Activated CD4-positive, CD25-positive, alpha-beta regulatory T cell treated with anti-CD3 and anti-CD28 coated beads, Interleukin-2, amount 50 U/mL, for 16 hours (primary cell): ENCODE data around the gene MINDY2.
"Not testable (repeated sequence)": the region's sequence is repeated elsewhere in the genome, so short reads cannot be mapped to it uniquely, and the experiment has no call there.

ENCODE experiments used
- DNase-seq: peaks from one replicate; pipeline ENCODE4 v3.0.0-alpha.2; 2020; ENCODE audit warnings: low read depth, low spot score

Gene MINDY2

GRCh38 chr15:58805095-58805494, 34.0 kb downstream of the MINDY2 start:
- DNase-seq, result no peak

- DNase-seq, result not testable (repeated sequence)
These were observed 52.2 kb downstream of the MINDY2 start for GRCh38 chr15:58823267-58823666.

- DNase-seq, result no peak
These were observed 59.5 kb downstream of the MINDY2 start for GRCh38 chr15:58830556-58830955.

- not testable (repeated sequence) for DNase-seq
These were observed 62.8 kb downstream of the MINDY2 start for GRCh38 chr15:58833681-58834426.

- no peak for DNase-seq
These were observed 68.4 kb downstream of the MINDY2 start for GRCh38 chr15:58839485-58839884.

- no peak for DNase-seq
These were observed 68.9 kb downstream of the MINDY2 start for GRCh38 chr15:58840048-58840447.

GRCh38 chr15:58842713-58843396, 71.8 kb downstream of the MINDY2 start:
- no peak for DNase-seq

- DNase-seq, result not testable (repeated sequence)
These were observed 80.1 kb downstream of the MINDY2 start for GRCh38 chr15:58851205-58851604.

- DNase-seq, result no peak
These were observed 81.2 kb downstream of the MINDY2 start for GRCh38 chr15:58852347-58852746.

- no peak for DNase-seq
These were observed 83.5 kb downstream of the MINDY2 start for GRCh38 chr15:58854593-58854992.

GRCh38 chr15:58856086-58856485, 85.0 kb downstream of the MINDY2 start:
- no peak for DNase-seq

GRCh38 chr15:58856621-58857020, 85.5 kb downstream of the MINDY2 start:
- DNase-seq, result not testable (repeated sequence)

GRCh38 chr15:58862326-58862725, 91.2 kb downstream of the MINDY2 start:
- DNase-seq, result no peak

GRCh38 chr15:58864602-58865424, 93.7 kb downstream of the MINDY2 start:
- DNase-seq, result no peak

- no peak for DNase-seq
These were observed 94.4 kb downstream of the MINDY2 start for GRCh38 chr15:58865425-58865880.

GRCh38 chr15:58867926-58868325, 96.8 kb downstream of the MINDY2 start:
- no peak for DNase-seq

- DNase-seq, result no peak
These were observed 99.3 kb downstream of the MINDY2 start for GRCh38 chr15:58870451-58870850.

GRCh38 chr15:58873267-58873666, 102.2 kb downstream of the MINDY2 start:
- no peak for DNase-seq

GRCh38 chr15:58875343-58875742, 104.2 kb downstream of the MINDY2 start:
- no peak for DNase-seq

GRCh38 chr15:58876306-58877106, 105.4 kb downstream of the MINDY2 start:
- DNase-seq, result no peak
